Neural cell (in vitro differentiated cells): ENCODE measurements around the gene APLF. TPM values are rescaled to one million over a fixed set of nuclear protein-coding genes. Genes with fewer than 3 reads are reported as not detected.

ENCODE experiments used
- H2AFZ ChIP-seq: fragments of 200-600, 300-800 bp; sonication (generic), shearing (Covaris generic); 2 replicates; pipeline ENCODE4 v1.6.0; 2014; ENCODE audit warnings: low read depth, mild to moderate bottlenecking, antibody characterized with exemption, low read length, moderate library complexity
- H3F3A ChIP-seq: fragments of 200-600 bp; shearing (Covaris generic); 2 replicates; pipeline ENCODE4 v1.6.1; 2016; ENCODE audit warnings: mild to moderate bottlenecking, moderate library complexity, mixed read lengths, antibody characterized with exemption, low read length; ENCODE audit not compliant: insufficient read depth, poor library complexity, severe bottlenecking
- H3K27ac ChIP-seq: fragments of 200-600, 300-800 bp; sonication (generic), shearing (Covaris generic); 2 replicates; pipeline ENCODE4 v1.5.1; 2014; ENCODE audit warnings: mild to moderate bottlenecking, low read length, moderate library complexity
- H3K27me3 ChIP-seq: fragments of 300-800, 200-600 bp; sonication (generic), shearing (Covaris generic); 2 replicates; pipeline ENCODE4 v1.6.0; 2014; ENCODE audit warnings: mild to moderate bottlenecking, low read depth, low read length, moderate library complexity; ENCODE audit not compliant: insufficient read depth
- H3K36me3 ChIP-seq: fragments of 300-800, 200-600 bp; sonication (generic), shearing (Covaris generic); 2 replicates; pipeline ENCODE4 v1.5.1; 2014; ENCODE audit warnings: mild to moderate bottlenecking, antibody characterized with exemption, low read length, moderate library complexity; ENCODE audit not compliant: insufficient read depth
- H3K4me2 ChIP-seq: fragments of 300-800, 200-600 bp; sonication (generic), shearing (Covaris generic); 2 replicates; pipeline ENCODE4 v1.6.0; 2014; ENCODE audit warnings: mild to moderate bottlenecking, low read length
- H3K4me3 ChIP-seq: fragments of 300-800, 200-600 bp; sonication (generic), shearing (Covaris generic); 2 replicates; pipeline ENCODE4 v1.5.1; 2014; ENCODE audit warnings: mild to moderate bottlenecking, low read length, moderate library complexity
- H3K79me2 ChIP-seq: fragments of 200-600 bp; shearing (Covaris generic); replicated peaks from 2 replicates; pipeline ENCODE4 v1.6.0; 2014; ENCODE audit warnings: mild to moderate bottlenecking, low read length, moderate library complexity; ENCODE audit not compliant: insufficient read depth
- H3K9ac ChIP-seq: fragments of 300-800, 200-600 bp; sonication (generic), shearing (Covaris generic); 2 replicates; pipeline ENCODE4 v1.6.1; 2016; ENCODE audit warnings: mild to moderate bottlenecking, low read length, mixed read lengths
- H3K9me2 ChIP-seq: fragments of 200-600 bp; shearing (Covaris generic); 2 replicates; pipeline ENCODE4 v1.6.1; 2016; ENCODE audit warnings: mild to moderate bottlenecking, low read length, mixed read lengths; ENCODE audit not compliant: insufficient read depth
- H3K9me3 ChIP-seq: fragments of 200-600, 300-800 bp; sonication (generic), shearing (Covaris generic); 2 replicates; pipeline ENCODE4 v1.6.1; 2016; ENCODE audit warnings: mild to moderate bottlenecking, mixed run types, low read length, moderate library complexity, mixed read lengths
- H4K20me1 ChIP-seq: fragments of 200-600 bp; shearing (Covaris generic); 2 replicates; pipeline ENCODE4 v1.6.1; 2016; ENCODE audit warnings: mild to moderate bottlenecking, mixed run types; ENCODE audit not compliant: insufficient read depth
- CTCF ChIP-seq: fragments of 450-650 bp; IDR thresholded peaks from 2 replicates; pipeline ENCODE4 v1.5.1; 2014; ENCODE audit warnings: antibody characterized with exemption, mild to moderate bottlenecking, moderate library complexity; ENCODE audit not compliant: poor library complexity, severe bottlenecking
- EP300 ChIP-seq: fragments of 450-650 bp; conservative IDR thresholded peaks from 2 replicates; pipeline ENCODE4 v1.6.1; 2014; ENCODE audit warnings: antibody characterized with exemption, mild to moderate bottlenecking, moderate library complexity; ENCODE audit not compliant: poor library complexity, severe bottlenecking
- EZH2 ChIP-seq: fragments of 200-600, 300-800 bp; shearing (Covaris generic), sonication (generic); IDR thresholded peaks from 2 replicates; pipeline ENCODE4 v1.6.1; 2014; ENCODE audit warnings: antibody characterized with exemption, low read length, borderline replicate concordance, mild to moderate bottlenecking; ENCODE audit not compliant: insufficient read depth, poor library complexity, severe bottlenecking
- MXI1 ChIP-seq: fragments of 450-650 bp; conservative IDR thresholded peaks from 2 replicates; pipeline ENCODE4 v1.6.1; 2014; ENCODE audit warnings: antibody characterized with exemption, mild to moderate bottlenecking; ENCODE audit not compliant: poor library complexity, severe bottlenecking
- POLR2AphosphoS5 ChIP-seq: IDR thresholded peaks from 2 replicates; pipeline ENCODE4 v1.6.1; 2012
- RAD21 ChIP-seq: fragments of 450-650 bp; conservative IDR thresholded peaks from 2 replicates; pipeline ENCODE4 v1.6.1; 2014; ENCODE audit warnings: antibody characterized with exemption, mild to moderate bottlenecking, moderate library complexity
- REST ChIP-seq: IDR thresholded peaks from 2 replicates; pipeline ENCODE4 v1.6.1; 2012; ENCODE audit warnings: borderline replicate concordance
- SMC3 ChIP-seq: fragments of 450-650 bp; conservative IDR thresholded peaks from 2 replicates; pipeline ENCODE4 v1.6.1; 2014; ENCODE audit warnings: antibody characterized with exemption, mild to moderate bottlenecking, moderate library complexity; ENCODE audit not compliant: poor library complexity
- TAF1 ChIP-seq: IDR thresholded peaks from 2 replicates; pipeline ENCODE4 v1.6.1; 2012; ENCODE audit warnings: low read depth
- polyA plus RNA-seq: library from polyadenylated mRNA; depleted of rRNA; stranded (reverse); fragments of >200 nt; gene quantifications from 2 replicates; pipeline ENCODE4 v1.2.3, GENCODE V29; 2014

Gene APLF
- polyA plus RNA-seq, 1 donor from 2014 or later = 0.45 TPM

GRCh38 chr2:68603059-68603458, 135.7 kb downstream of the APLF start:
- TF ChIP-seq CTCF (no peak), SMC3 (no peak), EZH2 (no peak), MXI1 (no peak), EP300 (no peak), RAD21 (no peak), POLR2AphosphoS5 (no peak), REST (no peak), TAF1 (no peak)
- Histone ChIP-seq H3K27me3 (no peaks in the 10 kb centered on the region), H3K27ac (no peak overlapping the region), H3K36me3 (no peaks in the 10 kb centered on the region), H2AFZ (no peak overlapping the region), H4K20me1 (no peaks in the 10 kb centered on the region), H3K9me3 (peaks cover 4% of the 10 kb centered on the region), H3K4me2 (no peak overlapping the region), H3F3A (no peaks in the 10 kb centered on the region), H3K4me3 (no peak overlapping the region), H3K9ac (no peak overlapping the region), H3K9me2 (no peaks in the 10 kb centered on the region), H3K79me2 (no peaks in the 10 kb centered on the region)

GRCh38 chr2:68604077-68604476, 136.7 kb downstream of the APLF start:
- Histone ChIP-seq H3K27me3 (no peaks in the 10 kb centered on the region), H3F3A (no peaks in the 10 kb centered on the region), H3K9ac (no peak overlapping the region), H2AFZ (no peak overlapping the region), H3K4me2 (no peak overlapping the region), H3K9me2 (no peaks in the 10 kb centered on the region), H3K27ac (no peak overlapping the region), H3K36me3 (no peaks in the 10 kb centered on the region), H3K9me3 (peaks cover 4% of the 10 kb centered on the region), H4K20me1 (no peaks in the 10 kb centered on the region), H3K4me3 (no peak overlapping the region), H3K79me2 (no peaks in the 10 kb centered on the region)
- TF ChIP-seq REST = peak; percentile 61
- TF ChIP-seq EP300 = peak; percentile 96
- no peak for TF ChIP-seq SMC3
- TF ChIP-seq CTCF = no peak
- TF ChIP-seq POLR2AphosphoS5 = peak; percentile 86
